Gastrocnemius medialis (tissue), 4 donors: Measurements from ENCODE around the gene PLXNC1. TPM values are rescaled to one million over a fixed set of nuclear protein-coding genes. Genes with fewer than 3 reads are reported as not detected.

Source experiments
- ATAC-seq, 2 donors: fragments of 150-250 bp; one replicate each; pipeline ENCODE4 v1.9.1; 2016
- DNase-seq, 2 donors: peaks; one replicate each; pipeline ENCODE4 v3.0.0-alpha.2; 2019
- H3K27ac ChIP-seq, 4 donors: fragments of 200-600 bp; sonication (generic); 1 replicate in 1 of 4; 2 replicates in 3 of 4; pipeline ENCODE4 v1.5.1; 2016 to 2018; ENCODE audit warnings: mild to moderate bottlenecking in 2 of 4, moderate library complexity in 1 of 4
- H3K27me3 ChIP-seq, 3 donors: fragments of 200-600 bp; sonication (generic) in 2 of 3; 1 replicate in 1 of 3; 2 replicates in 2 of 3; pipeline versions ENCODE4 v1.5.1 to v1.6.0; 2016 to 2019; ENCODE audit warnings: mild to moderate bottlenecking in 1 of 3, moderate library complexity in 1 of 3
- H3K36me3 ChIP-seq, 2 donors: fragments of 200-600 bp; sonication (generic) in 1 of 2; one replicate each; pipeline ENCODE4 v1.5.1; 2017 to 2018
- H3K4me1 ChIP-seq, 2 donors: fragments of 200-600 bp; sonication (generic) in 1 of 2; one replicate each; pipeline ENCODE4 v1.5.1; 2016 to 2017; ENCODE audit warnings: mild to moderate bottlenecking in 2 of 2
- H3K4me3 ChIP-seq, 4 donors: fragments of 200-600 bp; sonication (generic) in 3 of 4; 1 replicate in 1 of 4; 2 replicates in 3 of 4; pipeline ENCODE4 v1.5.1; 2016 to 2019; ENCODE audit warnings: mild to moderate bottlenecking in 2 of 4
- H3K9me3 ChIP-seq, 3 donors: fragments of 200-600 bp; sonication (generic) in 2 of 3; 1 replicate in 1 of 3; 2 replicates in 2 of 3; pipeline ENCODE4 v1.5.1; 2016 to 2019
- CTCF ChIP-seq, 5 experiments: fragments of 450-650 bp in 3 of 5; fragments of 200-600 bp in 2 of 5; sonication (generic) in 2 of 5; IDR thresholded peaks in 4 of 5; conservative IDR thresholded peaks in 1 of 5; 1 replicate in 4 of 5; 2 replicates in 1 of 5; pipeline ENCODE4 v1.5.1; 2016 to 2019; ENCODE audit warnings: antibody characterized with exemption in 5 of 5, mild to moderate bottlenecking in 3 of 5, moderate library complexity in 3 of 5
- POLR2A ChIP-seq, 2 donors: fragments of 450-650 bp; IDR thresholded peaks; one replicate each; pipeline ENCODE4 v1.6.1; 2017; ENCODE audit warnings: antibody characterized with exemption in 2 of 2, mild to moderate bottlenecking in 2 of 2, moderate library complexity in 2 of 2
- in situ Hi-C, 4 donors: fragments of 200-750 bp; cut with MboI; loops; one replicate each; pipeline versions ENCODE4 v1.15.0 to v1.8.0; 2017; ENCODE audit warnings: low sequenced_read_pairs in 4 of 4
- intact Hi-C: fragments of 100-400 bp; cut with DNase I; formaldehyde crosslinking; loops from one replicate; pipeline ENCODE4 v1.15.1; 2023; ENCODE audit warnings: low total_unique reads
- total RNA-seq, 4 donors: library from RNA; depleted of rRNA; stranded (reverse); fragments of >200 nt; gene quantifications; one replicate each; pipeline versions ENCODE4 v1.1.0 to v1.2.3, GENCODE V29; 2016

Gene PLXNC1
- total RNA-seq, 4 donors from 2014 or later, result 0.62 to 2.2 (median 1.2) TPM

- ATAC-seq (no peak), DNase-seq (no peak)
- Histone ChIP-seq H3K27ac (no peak overlapping the region), H3K27me3 (no peaks in the 10 kb centered on the region), H3K9me3 (no peaks in the 10 kb centered on the region), H3K36me3 (no peaks in the 10 kb centered on the region), H3K4me3 (no peak overlapping the region), H3K4me1 (no peaks in the 10 kb centered on the region)
- intact Hi-C loops, result no loop called here
- in situ Hi-C loops, result loop anchor here in 1 of 4 donors (25.0 kb wide), 1 partner anchor 598 kb away; no protein-coding TSS in a partner anchor
- no peak for TF ChIP-seq POLR2A (IDR thresholded peaks at IDR 0.05)
- TF ChIP-seq CTCF (IDR thresholded peaks at IDR 0.05 in 4 of 5, conservative IDR thresholded peaks at IDR 0.05 in 1 of 5), result no peak
These were observed 15.5 kb downstream of the PLXNC1 start for GRCh38 chr12:94163850-94164249.

DNA sequence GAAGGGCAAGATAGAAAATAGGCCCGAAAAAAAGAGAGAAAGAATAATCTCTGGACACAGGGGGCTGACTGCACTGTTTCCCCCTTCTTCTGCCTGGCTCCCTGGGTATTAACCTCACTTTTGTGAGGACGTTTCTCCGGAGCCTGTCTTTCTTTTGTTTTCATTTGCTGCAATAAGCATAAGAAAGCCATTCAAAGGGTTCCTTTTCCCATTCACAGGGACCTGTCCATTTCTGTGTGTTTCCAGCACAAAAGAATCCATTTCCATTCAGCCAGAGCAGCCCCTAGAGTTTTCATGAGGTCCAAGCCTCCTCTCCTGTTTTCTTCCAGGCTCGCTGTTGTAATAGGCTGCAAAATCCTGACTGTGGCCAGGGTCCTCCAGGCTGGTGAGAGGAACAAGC lies 16.8 kb downstream of the PLXNC1 start:
- H3K27me3 ChIP-seq, result no peaks in the 10 kb centered on the region
- ATAC-seq (no peak), DNase-seq (no peak)
- in situ Hi-C loops (loop anchor here in 1 of 4 donors (25.0 kb wide), 1 partner anchor 597 kb away; no protein-coding TSS in a partner anchor), intact Hi-C loops (no loop called here)
- H3K9me3 ChIP-seq, result no peaks in the 10 kb centered on the region
- H3K4me3 ChIP-seq, result no peak overlapping the region
- no peak overlapping the region for H3K27ac ChIP-seq
- TF ChIP-seq CTCF (IDR thresholded peaks at IDR 0.05 in 4 of 5, conservative IDR thresholded peaks at IDR 0.05 in 1 of 5), result no peak
- TF ChIP-seq POLR2A (IDR thresholded peaks at IDR 0.05), result no peak
- H3K4me1 ChIP-seq, result no peaks in the 10 kb centered on the region
- no peaks in the 10 kb centered on the region for H3K36me3 ChIP-seq

GRCh38 chr12:94165670-94166364 lies 17.4 kb downstream of the PLXNC1 start:
- no peaks in the 10 kb centered on the region for H3K9me3 ChIP-seq
- in situ Hi-C loops, result loop anchor here in 1 of 4 donors (25.0 kb wide), 1 partner anchor 596 kb away; no protein-coding TSS in a partner anchor
- H3K4me1 ChIP-seq, result no peaks in the 10 kb centered on the region
- H3K4me3 ChIP-seq, result no peak overlapping the region
- no peaks in the 10 kb centered on the region for H3K36me3 ChIP-seq
- intact Hi-C loops, result no loop called here
- TF ChIP-seq CTCF (IDR thresholded peaks at IDR 0.05 in 4 of 5, conservative IDR thresholded peaks at IDR 0.05 in 1 of 5), result no peak
- no peak for TF ChIP-seq POLR2A (IDR thresholded peaks at IDR 0.05)
- no peaks in the 10 kb centered on the region for H3K27me3 ChIP-seq
- no peak overlapping the region for H3K27ac ChIP-seq
- ATAC-seq (no peak), DNase-seq (no peak)

DNA sequence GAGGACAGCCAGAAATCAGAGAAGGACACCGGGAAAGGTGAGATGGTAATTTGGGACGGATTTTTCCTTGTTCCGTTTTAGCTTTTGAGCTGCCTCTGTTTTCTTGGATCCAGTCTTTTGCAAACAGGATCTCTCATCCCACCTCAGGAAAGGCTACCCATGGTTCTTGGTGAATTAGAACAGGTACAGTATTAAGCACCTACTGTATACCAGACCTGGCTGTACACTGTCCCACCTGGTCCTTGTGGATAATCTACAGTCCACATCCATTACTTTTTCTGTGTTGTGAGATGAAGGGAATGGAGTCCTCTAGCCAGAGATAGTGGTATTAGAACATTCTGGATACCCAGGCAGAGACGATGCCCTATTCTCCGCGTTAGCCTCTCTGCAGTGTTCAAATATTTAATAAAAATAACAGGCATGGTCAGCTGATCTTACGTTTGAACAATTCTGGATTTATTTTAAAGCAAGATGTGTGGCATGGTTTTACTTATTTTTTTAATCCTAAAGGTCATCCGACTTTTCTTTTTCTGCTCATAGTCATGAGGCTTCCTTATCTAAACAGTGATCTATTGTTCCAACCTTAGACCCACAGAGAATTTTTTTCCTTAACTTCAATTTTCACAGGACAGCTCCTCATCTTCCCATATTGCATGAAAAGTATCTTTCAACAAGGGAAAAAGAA lies 18.8 kb downstream of the PLXNC1 start:
- H3K36me3 ChIP-seq, result no peaks in the 10 kb centered on the region
- TF ChIP-seq CTCF (IDR thresholded peaks at IDR 0.05 in 4 of 5, conservative IDR thresholded peaks at IDR 0.05 in 1 of 5) (no peak), POLR2A (IDR thresholded peaks at IDR 0.05) (no peak)
- no peak for DNase-seq
- H3K4me3 ChIP-seq, result no peak overlapping the region
- H3K27ac ChIP-seq, result no peak overlapping the region
- in situ Hi-C loops, result loop anchor here in 1 of 4 donors (25.0 kb wide), 1 partner anchor 595 kb away; no protein-coding TSS in a partner anchor
- ATAC-seq, result no peak
- H3K4me1 ChIP-seq, result no peaks in the 10 kb centered on the region
- no peaks in the 10 kb centered on the region for H3K27me3 ChIP-seq
- no peaks in the 10 kb centered on the region for H3K9me3 ChIP-seq
- intact Hi-C loops, result no loop called here
